ENCODE measurements around the gene TAOK1.

The TAOK1 gene

GRCh38 chr17:29359777-29360176 lies 30.4 kb upstream of the TAOK1 start:
- H3K4me1 Mint-ChIP-seq (ENCODE audit: low read depth), result peaks cover 5% of the 10 kb centered on the region
- H3K36me3 Mint-ChIP-seq (ENCODE audit: low read depth), result no peaks in the 10 kb centered on the region
- H3K4me3 Mint-ChIP-seq, result no peak overlapping the region
- no peaks in the 10 kb centered on the region for H3K9me3 Mint-ChIP-seq
- H3K27me3 Mint-ChIP-seq, result no peaks in the 10 kb centered on the region
- intact Hi-C loops (cut with micrococcal nuclease), result no loop called here
- H3K27ac Mint-ChIP-seq, result no peak overlapping the region

- intact Hi-C loops (cut with micrococcal nuclease), result no loop called here
- no peaks in the 10 kb centered on the region for H3K9me3 Mint-ChIP-seq
- H3K27me3 Mint-ChIP-seq, result no peaks in the 10 kb centered on the region
- no peaks in the 10 kb centered on the region for H3K36me3 Mint-ChIP-seq (ENCODE audit: low read depth)
- H3K27ac Mint-ChIP-seq, result no peak overlapping the region
- H3K4me1 Mint-ChIP-seq (ENCODE audit: low read depth), result no peaks in the 10 kb centered on the region
- H3K4me3 Mint-ChIP-seq, result no peak overlapping the region
Observed at GRCh38 chr17:29363716-29364115, 26.4 kb upstream of the TAOK1 start.

DNA sequence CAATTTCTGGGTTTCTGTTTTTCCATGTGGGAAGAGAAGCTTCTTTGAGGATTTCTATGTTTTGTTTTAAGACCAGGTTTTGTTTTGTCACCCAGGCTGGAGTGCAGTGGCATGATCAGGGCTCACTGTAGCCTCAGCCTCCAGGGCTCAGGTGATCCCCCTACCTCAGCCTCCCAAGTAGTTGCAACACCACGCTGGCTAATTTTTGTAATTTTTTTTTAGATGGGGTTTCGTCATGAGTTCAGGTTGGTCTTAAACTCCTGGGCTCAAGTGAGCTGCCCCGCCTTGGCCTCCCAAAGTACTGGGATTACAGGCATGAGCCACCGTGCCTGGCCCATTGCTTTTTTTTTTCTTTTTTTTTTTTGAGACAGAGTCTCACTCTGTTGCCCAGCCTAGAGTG lies 25.5 kb upstream of the TAOK1 start:
- H3K4me3 Mint-ChIP-seq, result no peak overlapping the region
- no peak overlapping the region for H3K27ac Mint-ChIP-seq
- no peaks in the 10 kb centered on the region for H3K36me3 Mint-ChIP-seq (ENCODE audit: low read depth)
- no peaks in the 10 kb centered on the region for H3K9me3 Mint-ChIP-seq
- H3K27me3 Mint-ChIP-seq, result no peaks in the 10 kb centered on the region
- intact Hi-C loops (cut with micrococcal nuclease), result no loop called here
- H3K4me1 Mint-ChIP-seq (ENCODE audit: low read depth), result no peaks in the 10 kb centered on the region

DNA sequence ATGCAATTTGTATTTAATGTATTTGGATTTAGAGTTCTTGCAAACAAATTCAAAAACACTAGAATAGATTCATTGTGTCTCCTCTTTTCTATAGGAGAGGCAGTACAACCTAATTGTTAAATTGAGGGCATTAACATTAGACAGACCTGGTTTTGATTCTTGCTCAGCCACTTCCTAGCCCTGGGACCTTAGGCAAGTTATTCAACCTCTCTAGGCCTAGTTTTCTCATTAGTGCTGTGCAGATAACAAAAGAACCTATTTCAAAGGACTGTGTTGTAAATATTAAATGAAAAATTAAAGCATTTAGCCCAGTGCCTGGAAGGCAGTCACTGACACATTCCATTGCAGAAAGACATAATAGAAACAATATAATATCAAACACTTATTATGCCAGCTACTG lies 22.0 kb upstream of the TAOK1 start:
- intact Hi-C loops (cut with micrococcal nuclease), result loop anchor here (2.0 kb wide), 1 partner anchor 169 kb away; no protein-coding TSS in a partner anchor
- H3K4me1 Mint-ChIP-seq (ENCODE audit: low read depth), result no peaks in the 10 kb centered on the region
- H3K4me3 Mint-ChIP-seq, result no peak overlapping the region
- no peaks in the 10 kb centered on the region for H3K9me3 Mint-ChIP-seq
- no peak overlapping the region for H3K27ac Mint-ChIP-seq
- H3K27me3 Mint-ChIP-seq, result no peaks in the 10 kb centered on the region
- H3K36me3 Mint-ChIP-seq (ENCODE audit: low read depth), result no peaks in the 10 kb centered on the region

GRCh38 chr17:29368926-29369325 lies 21.2 kb upstream of the TAOK1 start:
- H3K27me3 Mint-ChIP-seq, result no peaks in the 10 kb centered on the region
- H3K9me3 Mint-ChIP-seq, result no peaks in the 10 kb centered on the region
- H3K36me3 Mint-ChIP-seq (ENCODE audit: low read depth), result no peaks in the 10 kb centered on the region
- no peak overlapping the region for H3K27ac Mint-ChIP-seq
- no peak overlapping the region for H3K4me3 Mint-ChIP-seq
- intact Hi-C loops (cut with micrococcal nuclease), result loop anchor here (2.0 kb wide), 1 partner anchor 168 kb away; no protein-coding TSS in a partner anchor
- H3K4me1 Mint-ChIP-seq (ENCODE audit: low read depth), result no peaks in the 10 kb centered on the region

GRCh38 chr17:29369831-29370735 lies 20.1 kb upstream of the TAOK1 start:
- H3K4me3 Mint-ChIP-seq, result no peak overlapping the region
- H3K27me3 Mint-ChIP-seq, result no peaks in the 10 kb centered on the region
- no peaks in the 10 kb centered on the region for H3K9me3 Mint-ChIP-seq
- intact Hi-C loops (cut with micrococcal nuclease), result loop anchor here (2.0 kb wide), 1 partner anchor 167 kb away; no protein-coding TSS in a partner anchor
- no peak overlapping the region for H3K27ac Mint-ChIP-seq
- no peaks in the 10 kb centered on the region for H3K36me3 Mint-ChIP-seq (ENCODE audit: low read depth)
- no peaks in the 10 kb centered on the region for H3K4me1 Mint-ChIP-seq (ENCODE audit: low read depth)

- intact Hi-C loops (cut with micrococcal nuclease), result no loop called here
- H3K4me3 Mint-ChIP-seq, result no peak overlapping the region
- H3K27me3 Mint-ChIP-seq, result no peaks in the 10 kb centered on the region
- no peaks in the 10 kb centered on the region for H3K9me3 Mint-ChIP-seq
- no peak overlapping the region for H3K27ac Mint-ChIP-seq
- H3K4me1 Mint-ChIP-seq (ENCODE audit: low read depth), result no peaks in the 10 kb centered on the region
- no peaks in the 10 kb centered on the region for H3K36me3 Mint-ChIP-seq (ENCODE audit: low read depth)
Observed at GRCh38 chr17:29376667-29377270, 13.4 kb upstream of the TAOK1 start.

DNA sequence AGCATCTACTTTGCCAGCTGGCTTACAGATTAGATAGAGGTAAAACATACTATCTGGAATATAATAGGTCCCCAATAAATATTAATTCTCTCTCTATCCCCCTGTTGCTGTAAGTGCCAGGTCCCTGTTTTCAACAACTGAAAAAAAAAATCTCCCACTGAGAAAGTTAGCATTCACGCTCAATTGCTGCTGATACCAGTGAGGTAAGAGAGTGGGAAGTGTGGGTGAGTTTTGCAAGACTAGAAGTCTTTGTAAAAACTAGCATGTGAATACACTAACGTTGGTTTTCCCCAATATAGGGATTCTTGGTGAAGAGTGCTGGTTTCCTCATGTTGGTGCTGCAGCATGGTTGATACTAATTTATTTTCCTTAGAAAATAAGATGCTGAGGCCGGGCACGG lies 11.7 kb upstream of the TAOK1 start:
- Mint-ChIP-seq H3K4me1 (ENCODE audit: low read depth) (no peaks in the 10 kb centered on the region), H3K36me3 (ENCODE audit: low read depth) (no peaks in the 10 kb centered on the region), H3K27ac (no peak overlapping the region), H3K9me3 (no peaks in the 10 kb centered on the region), H3K4me3 (no peak overlapping the region), H3K27me3 (no peaks in the 10 kb centered on the region)
- intact Hi-C loops (cut with micrococcal nuclease), result no loop called here

GRCh38 chr17:29379084-29379991 lies 10.8 kb upstream of the TAOK1 start:
- H3K4me1 Mint-ChIP-seq (ENCODE audit: low read depth), result no peaks in the 10 kb centered on the region
- H3K4me3 Mint-ChIP-seq, result no peak overlapping the region
- intact Hi-C loops (cut with micrococcal nuclease), result no loop called here
- no peak overlapping the region for H3K27ac Mint-ChIP-seq
- H3K36me3 Mint-ChIP-seq (ENCODE audit: low read depth), result no peaks in the 10 kb centered on the region
- no peaks in the 10 kb centered on the region for H3K9me3 Mint-ChIP-seq
- H3K27me3 Mint-ChIP-seq, result no peaks in the 10 kb centered on the region

- Mint-ChIP-seq H3K36me3 (ENCODE audit: low read depth) (no peaks in the 10 kb centered on the region), H3K27me3 (no peaks in the 10 kb centered on the region), H3K9me3 (no peaks in the 10 kb centered on the region), H3K27ac (no peak overlapping the region), H3K4me3 (no peak overlapping the region), H3K4me1 (ENCODE audit: low read depth) (no peaks in the 10 kb centered on the region)
- intact Hi-C loops (cut with micrococcal nuclease), result no loop called here
Observed at GRCh38 chr17:29383686-29384085, 6.5 kb upstream of the TAOK1 start.

GRCh38 chr17:29384901-29385300 lies 5.3 kb upstream of the TAOK1 start:
- intact Hi-C loops (cut with micrococcal nuclease), result no loop called here
- Mint-ChIP-seq H3K27ac (no peak overlapping the region), H3K4me3 (no peak overlapping the region), H3K9me3 (no peaks in the 10 kb centered on the region), H3K36me3 (ENCODE audit: low read depth) (peaks cover 2% of the 10 kb centered on the region), H3K4me1 (ENCODE audit: low read depth) (peaks cover 6% of the 10 kb centered on the region), H3K27me3 (no peaks in the 10 kb centered on the region)

- Mint-ChIP-seq H3K9me3 (no peaks in the 10 kb centered on the region), H3K27ac (no peak overlapping the region), H3K27me3 (no peaks in the 10 kb centered on the region), H3K36me3 (ENCODE audit: low read depth) (peaks cover 19% of the 10 kb centered on the region), H3K4me3 (no peak overlapping the region), H3K4me1 (ENCODE audit: low read depth) (peaks cover 13% of the 10 kb centered on the region)
- intact Hi-C loops (cut with micrococcal nuclease), result no loop called here
Observed at GRCh38 chr17:29386760-29387159, 3.4 kb upstream of the TAOK1 start.

- intact Hi-C loops (cut with micrococcal nuclease), result no loop called here
- Mint-ChIP-seq H3K4me3 (no peak overlapping the region), H3K27ac (no peak overlapping the region), H3K36me3 (ENCODE audit: low read depth) (peaks cover 30% of the 10 kb centered on the region), H3K9me3 (no peaks in the 10 kb centered on the region), H3K4me1 (ENCODE audit: low read depth) (peaks cover 33% of the 10 kb centered on the region), H3K27me3 (no peaks in the 10 kb centered on the region)
Observed at GRCh38 chr17:29388937-29389336, 1.2 kb upstream of the TAOK1 start.

All from dendritic cell treated with granulocyte-macrophage colony-stimulating factor and Interleukin-4, amounts not matched to agents 40 ng/mL and 50 ng/mL, for 4 days (primary cell).